HG03469 (cell line): ENCODE results near the gene SLC5A6.
"Not testable (repeated sequence)": the region's sequence is repeated elsewhere in the genome, so short reads cannot be mapped to it uniquely, and the experiment has no call there.

Experiments
- ATAC-seq: cut with Tn5 transposase; IDR thresholded peaks from one replicate; pipeline ENCODE4 v1.9.1; 2021; ENCODE audit warnings: mild to moderate bottlenecking, moderate library complexity, moderate number of reproducible peaks; ENCODE audit not compliant: unreplicated experiment

The SLC5A6 gene

GRCh38 chr2:27208486-27209050 lies 3.5 kb downstream of the SLC5A6 start:
- no peak for ATAC-seq

DNA sequence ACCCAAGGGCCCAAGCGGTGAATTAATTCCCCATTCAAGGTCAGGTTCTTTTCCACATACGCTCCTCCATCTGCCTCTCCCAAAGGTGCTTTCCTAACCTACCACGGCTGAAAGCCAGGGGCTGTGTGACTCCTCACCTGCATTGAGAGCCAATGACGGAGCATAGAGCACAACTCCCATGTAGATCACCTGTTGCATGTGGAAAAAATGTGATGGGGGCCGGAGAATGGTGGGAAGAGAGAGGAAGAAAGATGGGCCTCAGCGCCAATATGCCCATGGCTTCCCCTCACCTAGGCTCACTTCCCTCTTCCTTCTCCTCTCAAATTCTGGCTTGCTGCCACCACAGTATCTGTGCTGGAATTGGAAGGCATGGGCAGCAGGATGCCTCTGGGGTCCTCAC lies 5.7 kb downstream of the SLC5A6 start:
- ATAC-seq: no peak

DNA sequence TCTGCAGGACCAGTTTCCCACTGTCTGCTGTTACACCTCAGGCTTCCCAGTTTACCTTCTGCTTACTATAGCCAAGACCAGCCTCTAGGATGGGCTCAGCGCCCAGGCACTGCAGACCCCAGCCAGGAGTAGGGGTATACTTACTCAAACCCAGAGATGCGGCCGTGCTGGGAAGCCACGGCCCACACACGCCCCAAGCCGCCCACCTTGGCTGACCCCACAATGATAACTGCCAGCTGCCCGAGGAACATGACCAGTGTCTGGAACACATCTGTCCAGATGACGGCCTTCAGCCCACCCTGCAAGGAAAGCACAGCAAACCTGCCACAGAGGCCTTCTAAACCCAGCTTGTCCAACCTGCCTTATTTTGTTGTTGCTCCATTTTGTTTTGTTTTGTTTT lies 6.9 kb downstream of the SLC5A6 start:
- no peak for ATAC-seq

DNA sequence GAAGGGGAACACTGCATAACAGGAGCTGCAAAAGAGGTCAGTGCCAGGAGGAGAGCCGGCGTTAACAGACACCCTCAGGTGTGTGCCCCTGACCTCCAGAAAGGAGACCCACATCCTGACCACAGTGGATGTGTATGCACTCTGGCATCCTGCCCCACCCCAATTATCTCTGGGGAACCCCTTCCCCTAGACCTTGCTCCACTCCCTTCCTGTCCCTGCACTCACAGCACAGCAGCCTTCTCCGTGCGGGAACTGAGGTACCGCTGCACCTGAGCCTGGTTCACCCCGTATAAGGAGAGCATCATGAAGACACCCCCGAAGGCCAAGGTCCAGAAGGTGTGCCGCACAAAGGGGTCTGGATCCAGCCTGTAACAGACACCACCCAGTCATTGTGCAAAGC lies 7.5 kb downstream of the SLC5A6 start:
- no peak for ATAC-seq

DNA sequence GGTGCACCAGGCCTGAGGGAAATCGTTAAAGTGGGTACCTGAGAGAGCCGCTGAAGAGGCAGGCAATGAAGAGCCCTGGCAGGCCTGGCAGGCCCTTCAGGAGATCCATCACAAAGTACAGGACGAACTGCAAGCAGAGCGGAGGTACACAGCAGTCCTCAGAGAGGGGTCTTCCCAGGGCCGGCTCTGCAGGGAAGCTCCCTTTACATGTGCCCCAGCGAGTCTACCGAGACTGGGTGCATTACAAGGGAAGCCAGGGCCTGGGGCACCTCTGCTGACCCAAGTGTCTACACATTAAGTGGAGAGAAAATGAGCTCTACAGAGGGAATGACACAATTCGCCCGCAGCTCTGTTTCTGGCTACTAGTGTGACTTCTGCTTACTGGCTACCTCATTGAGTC lies 8.3 kb downstream of the SLC5A6 start:
- ATAC-seq: no peak

DNA sequence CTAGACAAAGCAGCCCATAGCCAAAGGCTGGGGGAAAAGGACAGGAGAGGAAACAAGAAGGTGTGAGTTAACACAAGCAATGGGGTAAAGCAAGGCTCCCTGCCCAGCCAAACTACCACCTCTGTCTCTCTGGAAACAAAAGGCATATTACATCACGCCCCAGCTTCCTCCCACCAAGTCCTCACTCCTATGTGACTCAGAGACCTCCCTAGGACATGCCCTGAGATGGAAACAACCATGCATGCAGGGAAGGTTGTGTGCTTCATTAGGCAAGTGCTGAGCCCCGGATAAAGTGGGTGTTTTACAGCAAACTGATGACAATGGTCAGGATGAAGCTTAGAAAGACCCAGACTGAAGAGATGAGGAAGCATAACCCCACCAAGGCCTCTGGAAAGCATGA lies 9.2 kb downstream of the SLC5A6 start:
- ATAC-seq: no peak

DNA sequence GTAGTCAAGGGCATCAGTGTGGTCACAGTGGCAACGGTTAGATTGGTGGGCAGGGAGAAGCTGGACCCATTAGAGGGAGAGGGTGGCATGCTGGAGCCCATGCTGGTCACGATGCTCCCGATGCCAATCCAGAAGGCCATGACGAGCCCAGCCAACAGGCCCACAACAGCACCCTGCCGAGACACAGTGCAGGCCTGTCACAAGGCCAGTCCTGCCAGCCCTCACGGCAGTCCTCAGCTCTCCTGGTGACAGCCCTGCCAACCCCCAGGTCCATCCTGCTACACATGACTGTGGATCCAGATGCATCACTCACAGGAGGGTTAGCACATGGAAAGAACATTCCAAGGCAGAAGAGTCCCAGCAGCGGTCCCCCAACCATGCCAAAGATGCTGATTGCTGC lies 10.4 kb downstream of the SLC5A6 start:
- ATAC-seq: no peak

GRCh38 chr2:27199241-27199640 lies 12.8 kb downstream of the SLC5A6 start:
- no peak for ATAC-seq

- ATAC-seq: no peak
Observed at GRCh38 chr2:27198627-27199026, 13.4 kb downstream of the SLC5A6 start.

DNA sequence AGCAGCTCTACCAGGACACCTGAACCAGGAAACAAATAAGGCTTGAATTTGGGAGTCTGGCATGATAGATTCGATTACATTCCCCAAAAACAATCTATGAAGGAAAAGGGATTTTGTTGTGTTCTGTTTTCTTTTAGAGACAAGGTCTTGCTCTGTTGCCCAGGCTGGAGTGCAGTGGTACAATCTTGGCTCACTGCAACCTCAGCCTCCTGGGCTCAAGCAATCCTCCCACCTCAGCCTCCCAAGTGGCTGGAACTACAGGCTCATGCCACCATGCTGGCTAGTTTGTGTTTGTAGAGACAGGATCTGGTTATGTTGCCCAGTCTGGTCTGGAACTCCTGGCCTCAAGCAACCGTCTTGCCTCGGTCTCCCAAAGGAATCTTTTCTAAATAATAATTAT lies 14.0 kb downstream of the SLC5A6 start:
- ATAC-seq: not testable (repeated sequence)

- ATAC-seq: not testable (repeated sequence)
Observed at GRCh38 chr2:27195799-27196198, 16.3 kb downstream of the SLC5A6 start.

- no peak for ATAC-seq
Observed at GRCh38 chr2:27194538-27195354, 17.3 kb downstream of the SLC5A6 start.

GRCh38 chr2:27191070-27191829 lies 20.8 kb downstream of the SLC5A6 start:
- ATAC-seq: no peak

DNA sequence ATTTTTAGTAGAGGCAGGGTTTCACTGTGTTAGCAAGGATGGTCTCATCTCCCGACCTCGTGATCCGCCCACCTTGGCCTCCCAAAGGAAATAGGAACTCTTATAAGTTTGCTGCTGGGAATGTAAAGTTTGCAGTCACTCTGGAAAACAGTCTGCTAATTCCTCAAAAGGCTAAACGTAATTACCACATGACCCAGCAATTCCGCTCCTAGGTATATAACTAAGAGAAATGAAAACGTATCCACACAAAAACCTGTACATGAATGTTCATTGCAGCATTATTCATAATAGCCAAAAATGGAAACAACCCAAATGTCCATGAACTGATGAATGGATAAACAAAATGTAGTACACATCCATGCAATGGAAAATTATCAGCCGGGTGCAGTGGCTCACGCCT lies 22.1 kb downstream of the SLC5A6 start:
- no peak for ATAC-seq

DNA sequence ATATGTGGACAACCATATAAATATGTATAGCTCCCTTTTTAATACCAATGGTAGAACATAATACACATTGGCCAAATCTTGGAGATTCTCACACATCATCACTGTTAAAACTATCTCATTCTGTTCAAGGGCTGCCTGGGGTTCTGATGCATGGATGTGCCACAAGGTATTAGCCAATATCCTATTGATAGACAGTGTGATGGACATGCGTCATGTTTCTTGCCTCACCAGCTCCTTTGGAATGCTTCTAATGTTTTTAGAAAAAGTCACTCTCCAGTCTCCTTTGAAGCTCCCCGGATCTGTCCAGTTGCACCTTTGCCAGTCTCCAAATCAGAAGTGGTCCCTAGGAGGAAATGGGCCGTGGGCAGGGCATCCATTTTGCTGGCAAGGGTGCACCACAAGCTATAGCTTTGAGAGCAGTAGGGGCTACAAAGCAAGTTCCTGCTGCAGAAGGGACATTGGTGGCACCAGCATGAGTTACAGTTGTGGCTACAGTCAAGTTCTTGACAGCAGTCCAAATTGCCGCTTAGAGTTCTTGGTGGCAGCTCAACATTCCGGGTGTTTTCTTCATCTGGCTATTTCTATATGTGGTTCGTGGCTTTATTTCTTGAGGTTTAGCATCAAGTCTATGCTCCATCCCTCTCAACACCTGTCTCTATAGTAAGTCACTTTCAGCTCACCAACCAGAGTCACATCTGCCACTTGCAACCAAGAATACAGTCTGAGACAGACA lies 25.3 kb downstream of the SLC5A6 start:
- ATAC-seq: no peak

- no peak for ATAC-seq
Observed at GRCh38 chr2:27185331-27186026, 26.6 kb downstream of the SLC5A6 start.

DNA sequence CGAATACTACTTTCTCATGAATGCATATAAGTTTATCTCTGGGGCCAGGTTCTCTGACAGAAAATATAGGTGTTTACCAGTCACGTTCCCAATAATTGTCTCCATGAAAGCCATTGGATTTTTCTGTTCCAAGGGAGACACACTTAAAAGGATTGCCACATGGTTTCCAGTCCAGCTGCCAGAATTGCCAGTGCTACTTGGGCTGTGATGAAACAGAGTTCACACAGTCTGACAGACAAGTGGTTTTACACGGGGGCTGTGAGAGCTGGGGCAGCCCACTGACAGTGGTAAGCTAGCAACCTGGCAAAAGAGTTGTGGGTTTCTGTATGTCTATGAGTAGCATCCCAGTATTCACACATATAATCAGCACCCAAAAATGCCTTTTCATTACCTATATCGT lies 28.0 kb downstream of the SLC5A6 start:
- no peak for ATAC-seq

GRCh38 chr2:27182346-27182745 lies 29.7 kb downstream of the SLC5A6 start:
- no peak for ATAC-seq

DNA sequence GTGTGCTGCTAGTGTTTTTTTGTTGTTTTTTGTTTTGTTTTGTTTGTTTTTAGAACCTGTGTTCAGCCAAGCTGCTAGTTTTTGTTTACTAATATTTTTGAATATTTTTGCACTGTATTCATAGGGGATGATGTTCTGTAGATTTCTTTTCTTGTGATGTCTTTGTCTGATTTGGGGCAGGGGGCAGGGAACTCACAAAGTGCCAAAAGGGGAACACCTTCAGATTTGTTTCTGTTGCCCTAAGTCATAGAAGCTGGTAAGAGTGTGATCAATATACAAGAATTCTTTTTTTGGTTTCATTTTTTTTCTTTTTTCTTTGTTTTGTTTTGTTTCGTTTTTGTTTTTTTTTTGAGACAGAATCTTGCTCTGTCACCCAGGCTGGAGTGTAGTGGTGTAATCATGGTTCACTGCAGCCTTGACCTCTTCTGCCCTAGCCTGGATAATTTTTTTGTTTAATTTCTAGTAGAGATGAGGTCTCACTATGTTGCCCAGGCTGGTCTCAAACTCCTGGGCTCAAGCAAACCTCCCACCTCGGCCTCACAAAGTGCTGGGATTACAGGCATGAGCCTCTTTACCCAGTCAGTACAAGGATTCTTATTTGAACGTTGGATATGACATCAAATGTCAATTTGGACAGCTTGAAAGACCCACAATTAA lies 32.6 kb downstream of the SLC5A6 start:
- ATAC-seq: no peak

- ATAC-seq: no peak
Observed at GRCh38 chr2:27178469-27178868, 33.6 kb downstream of the SLC5A6 start.
